Smooth muscle cell (in vitro differentiated cells): ENCODE data around the gene MYLK3. TPM values are rescaled to one million over a fixed set of nuclear protein-coding genes. Genes with fewer than 3 reads are reported as not detected.

ENCODE experiments used
- DNase-seq: peaks from one replicate; lab custom pipeline; 2025; ENCODE audit not compliant: unreplicated experiment; lab: John Stamatoyannopoulos, UW
- H2AFZ ChIP-seq: fragments of 200-600 bp; sonication (generic); 2 replicates; pipeline ENCODE4 v1.6.0; 2016; ENCODE audit warnings: antibody characterized with exemption, low read depth, mild to moderate bottlenecking
- H3F3A ChIP-seq: fragments of 200-600 bp; sonication (generic); 2 replicates; pipeline ENCODE4 v1.6.0; 2017; ENCODE audit warnings: antibody characterized with exemption, low read depth
- H3K27ac ChIP-seq: fragments of 200-600 bp; sonication (generic); 2 replicates; pipeline ENCODE4 v1.5.1; 2016; ENCODE audit warnings: low read depth, mild to moderate bottlenecking
- H3K27me3 ChIP-seq: fragments of 200-600 bp; sonication (generic); 2 replicates; pipeline ENCODE4 v1.6.1; 2016; ENCODE audit warnings: low read depth, mild to moderate bottlenecking
- H3K36me3 ChIP-seq: fragments of 200-600 bp; sonication (generic); 2 replicates; pipeline ENCODE4 v1.5.1; 2016; ENCODE audit warnings: low read depth
- H3K4me1 ChIP-seq: fragments of 200-600 bp; sonication (generic); 2 replicates; pipeline ENCODE4 v1.5.1; 2016; ENCODE audit warnings: low read depth
- H3K4me2 ChIP-seq: fragments of 200-600 bp; sonication (generic); 2 replicates; pipeline ENCODE4 v1.6.0; 2016; ENCODE audit warnings: mild to moderate bottlenecking
- H3K4me3 ChIP-seq: fragments of 200-600 bp; sonication (generic); 2 replicates; pipeline ENCODE4 v1.5.1; 2016; ENCODE audit warnings: mild to moderate bottlenecking
- H3K79me2 ChIP-seq: fragments of 200-600 bp; sonication (generic); 2 replicates; pipeline ENCODE4 v1.6.0; 2016; ENCODE audit warnings: low read depth, mild to moderate bottlenecking
- H3K9ac ChIP-seq: fragments of 200-600 bp; sonication (generic); 2 replicates; pipeline ENCODE4 v1.6.0; 2016; ENCODE audit warnings: low read depth
- H3K9me3 ChIP-seq: fragments of 200-600 bp; sonication (generic); replicated peaks from 2 replicates; pipeline ENCODE4 v1.5.1; 2016; ENCODE audit warnings: low read depth
- H4K20me1 ChIP-seq: fragments of 200-600 bp; sonication (generic); 2 replicates; pipeline ENCODE4 v1.6.0; 2016; ENCODE audit warnings: low read depth
- CTCF ChIP-seq: fragments of 200-600 bp; sonication (generic); IDR thresholded peaks from 2 replicates; pipeline ENCODE4 v1.5.1; 2017; ENCODE audit warnings: borderline replicate concordance, mild to moderate bottlenecking, antibody characterized with exemption; ENCODE audit not compliant: insufficient read depth, poor library complexity, severe bottlenecking
- WGBS: methylation state at CpG from one replicate; pipeline ENCODE4 v1.1.7; 2016; ENCODE audit warnings: low lambda C conversion rate; 5-methylcytosine and 5-hydroxymethylcytosine counted together
- polyA plus RNA-seq: library from polyadenylated mRNA; unstranded; fragments of >200 nt; fragmentation: Nextera tagmentation; extraction: Ambion mirVana; gene quantifications from 2 replicates; pipeline ENCODE4 v1.2.1, GENCODE V29; 2016
- total RNA-seq: library from RNA; depleted of rRNA; stranded (reverse); fragments of >200 nt; gene quantifications from 2 replicates; pipeline ENCODE4 v1.2.3, GENCODE V29; 2014

MYLK3 gene
- total and polyA plus RNA-seq, 2 experiments from 2014 or later = 0.22 to 0.33 TPM

GRCh38 chr16:46695937-46696336 is 52.2 kb downstream of the MYLK3 start:
- H2AFZ ChIP-seq = no peak overlapping the region
- H4K20me1 ChIP-seq = peaks cover 4% of the 10 kb centered on the region
- no peak overlapping the region for H3K27ac ChIP-seq
- H3K9me3 ChIP-seq = no peaks in the 10 kb centered on the region
- peaks cover 4% of the 10 kb centered on the region for H3K4me1 ChIP-seq
- no peaks in the 10 kb centered on the region for H3K27me3 ChIP-seq
- no peak for TF ChIP-seq CTCF
- no peak overlapping the region for H3K4me3 ChIP-seq
- H3K4me2 ChIP-seq = no peak overlapping the region
- H3F3A ChIP-seq = peaks cover 3% of the 10 kb centered on the region
- 92% methylated on average over 5 of the region's 5 CpGs for WGBS
- no peak for DNase-seq
- H3K36me3 ChIP-seq = no peaks in the 10 kb centered on the region
- H3K79me2 ChIP-seq = peaks cover 21% of the 10 kb centered on the region
- no peak overlapping the region for H3K9ac ChIP-seq

DNA sequence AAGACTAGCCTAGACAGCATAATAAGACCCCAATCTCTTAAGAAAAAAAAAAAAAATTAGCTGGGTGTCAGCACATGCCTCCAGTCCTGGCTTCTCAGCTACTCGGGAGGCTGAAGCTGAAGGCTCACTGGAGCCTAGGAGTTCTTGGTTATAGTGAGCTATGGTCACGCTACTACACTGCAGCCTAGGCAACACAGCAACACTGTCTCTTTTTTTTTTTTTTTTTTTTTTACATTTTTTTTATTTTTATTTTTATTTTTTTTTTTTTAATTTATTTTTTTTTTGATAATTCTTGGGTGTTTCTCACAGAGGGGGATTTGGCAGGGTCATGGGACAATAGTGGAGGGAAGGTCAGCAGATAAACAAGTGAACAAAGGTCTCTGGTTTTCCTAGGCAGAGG is 54.5 kb downstream of the MYLK3 start:
- H3K27me3 ChIP-seq = no peaks in the 10 kb centered on the region
- H3K4me2 ChIP-seq = no peak overlapping the region
- H3K9me3 ChIP-seq = no peaks in the 10 kb centered on the region
- H4K20me1 ChIP-seq = peaks cover 4% of the 10 kb centered on the region
- no peak for DNase-seq
- no peak overlapping the region for H2AFZ ChIP-seq
- 95% methylated on average over 2 of the region's 2 CpGs for WGBS
- no peaks in the 10 kb centered on the region for H3K36me3 ChIP-seq
- peaks cover 15% of the 10 kb centered on the region for H3F3A ChIP-seq
- no peak overlapping the region for H3K4me3 ChIP-seq
- no peak for TF ChIP-seq CTCF
- peaks cover 11% of the 10 kb centered on the region for H3K4me1 ChIP-seq
- peaks cover 23% of the 10 kb centered on the region for H3K79me2 ChIP-seq
- no peak overlapping the region for H3K9ac ChIP-seq
- H3K27ac ChIP-seq = no peak overlapping the region

DNA sequence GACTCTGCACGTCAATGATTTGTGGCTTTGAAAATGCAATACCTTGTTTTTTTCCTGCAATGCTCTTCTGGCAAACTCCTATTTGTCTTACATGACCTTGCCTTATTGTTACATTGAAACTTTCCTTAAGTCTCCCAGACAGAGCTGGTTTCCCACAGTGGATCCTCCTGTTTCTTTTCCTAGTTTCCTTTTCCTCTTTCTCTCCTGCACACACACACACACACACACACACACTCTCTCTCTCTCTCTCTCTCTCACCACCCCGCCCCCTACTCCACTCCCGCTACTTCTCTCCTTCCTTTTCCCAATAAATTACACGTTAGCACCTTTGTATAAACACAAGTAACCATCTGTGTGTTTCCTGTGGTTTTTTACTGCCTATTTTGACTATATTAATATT is 56.4 kb downstream of the MYLK3 start:
- peaks cover 42% of the 10 kb centered on the region for H3K79me2 ChIP-seq
- no peak overlapping the region for H3K9ac ChIP-seq
- no peak overlapping the region for H3K27ac ChIP-seq
- DNase-seq = no peak
- no peak overlapping the region for H2AFZ ChIP-seq
- H3F3A ChIP-seq = peaks cover 15% of the 10 kb centered on the region
- H3K4me1 ChIP-seq = peaks cover 24% of the 10 kb centered on the region
- H3K9me3 ChIP-seq = no peaks in the 10 kb centered on the region
- peak overlapping the region; percentile 90 for H3K4me3 ChIP-seq
- TF ChIP-seq CTCF = no peak
- peaks cover 21% of the 10 kb centered on the region for H4K20me1 ChIP-seq
- no peak overlapping the region for H3K4me2 ChIP-seq
- no peaks in the 10 kb centered on the region for H3K27me3 ChIP-seq
- 71% methylated on average over 4 of the region's 4 CpGs for WGBS
- no peaks in the 10 kb centered on the region for H3K36me3 ChIP-seq

DNA sequence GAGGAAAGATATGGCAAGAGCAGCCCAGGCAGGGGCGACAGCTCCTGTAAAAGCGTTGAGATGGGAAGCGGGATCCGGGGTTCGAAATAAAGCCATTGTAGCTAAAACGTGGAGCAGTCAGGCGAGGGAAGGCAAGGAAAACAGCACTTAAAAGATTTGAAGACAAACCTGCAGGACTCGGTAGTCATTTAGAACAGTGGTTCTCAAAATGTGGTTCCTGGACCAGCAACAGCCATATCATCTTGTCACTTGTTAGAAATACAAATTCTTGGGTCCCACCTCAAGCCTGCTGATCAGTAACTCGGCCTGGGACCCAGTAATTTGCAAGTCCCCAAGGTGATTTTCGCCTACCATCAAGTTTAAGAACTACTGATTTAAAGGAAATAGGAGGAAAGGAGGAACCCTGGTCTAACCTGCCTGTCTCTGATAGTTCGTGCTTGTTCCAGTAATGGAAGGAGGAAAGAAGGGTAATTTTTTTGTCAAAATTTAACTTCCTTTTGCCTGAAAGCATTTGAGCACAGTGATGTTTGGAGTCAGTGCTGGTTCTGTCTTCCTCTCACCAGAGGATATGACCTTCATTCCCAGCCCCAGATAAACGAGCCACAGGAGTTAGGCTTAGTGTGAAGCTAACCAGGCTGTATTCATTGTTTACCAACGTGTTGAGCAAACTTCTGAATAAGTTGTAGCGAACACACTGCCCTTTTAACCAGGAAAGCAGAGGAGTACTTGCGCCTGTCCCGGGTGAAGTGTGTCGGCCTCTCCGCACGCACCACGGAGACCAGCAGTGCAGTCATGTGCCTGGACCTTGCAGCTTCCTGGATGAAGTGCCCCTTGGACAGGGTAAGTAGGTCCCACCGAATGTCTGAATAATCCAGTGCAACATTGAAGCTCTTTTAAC is 57.6 kb downstream of the MYLK3 start:
- Histone ChIP-seq H2AFZ (peak overlapping the region; percentile 84), H3K4me1 (peaks cover 27% of the 10 kb centered on the region), H3K4me3 (peak overlapping the region; percentile 90), H3K9ac (peak overlapping the region; percentile 88), H3K79me2 (peaks cover 54% of the 10 kb centered on the region), H3K27me3 (no peaks in the 10 kb centered on the region), H3K36me3 (no peaks in the 10 kb centered on the region), H3K27ac (peak overlapping the region; percentile 89), H3K4me2 (peak overlapping the region; percentile 92), H3F3A (peaks cover 15% of the 10 kb centered on the region), H4K20me1 (peaks cover 33% of the 10 kb centered on the region), H3K9me3 (no peaks in the 10 kb centered on the region)
- TF ChIP-seq CTCF = no peak
- no peak for DNase-seq
- WGBS = 9% methylated on average over 21 of the region's 21 CpGs
